Measurements from ENCODE around the gene ERC2. TPM values are rescaled to one million over a fixed set of nuclear protein-coding genes. Genes with fewer than 3 reads are reported as not detected.

The ERC2 gene
- total RNA-seq, 2 donors from 2014 or later, result 16.1 to 22.8 TPM

DNA sequence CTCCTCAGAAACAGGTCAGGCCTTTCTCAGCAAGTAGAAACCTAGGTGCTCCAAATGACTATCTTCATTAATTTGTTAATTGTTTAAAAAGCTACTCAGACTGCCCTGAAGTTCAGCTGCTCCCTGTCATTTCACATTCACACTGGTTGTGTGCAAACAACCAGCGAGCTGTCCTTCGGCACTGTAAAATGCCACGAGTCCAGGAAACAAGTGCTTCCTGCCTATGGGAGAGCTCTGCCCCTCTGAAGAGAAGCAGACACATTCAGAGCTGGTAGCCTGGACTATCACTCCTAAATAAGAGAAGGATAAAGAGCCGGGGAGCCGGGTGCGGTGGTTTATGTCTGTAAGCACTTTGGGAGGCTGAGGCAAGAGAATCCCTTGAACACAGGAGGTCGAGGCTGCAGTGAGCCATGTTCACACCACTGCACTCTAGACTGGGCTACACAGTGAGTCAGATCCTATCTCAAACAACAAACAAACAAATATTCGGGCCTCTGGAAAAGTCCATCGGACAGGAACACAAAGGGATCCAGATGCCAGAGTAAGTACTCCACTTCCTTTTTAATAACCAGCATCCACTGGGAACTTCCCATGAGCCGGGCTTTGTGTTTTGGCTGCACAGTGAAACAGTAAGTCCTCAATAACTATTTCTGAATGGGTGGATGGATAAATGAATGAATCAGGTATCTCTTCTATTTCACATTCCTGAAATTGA is 866.7 kb downstream of the ERC2 start:
- 81 to 94% methylated on average over 8 to 10 of the region's 10 CpGs for WGBS, 2 experiments (ENCODE audit: insufficient coverage in 1 of 2, insufficient read length in 1 of 2)
- Histone ChIP-seq H3K27ac (ENCODE audit: low read depth, low read length) (no peak overlapping the region), H3K4me3 (ENCODE audit: low read length) (no peak overlapping the region), H3K9me3 (ENCODE audit: control insufficient read depth, low read length) (no peaks in the 10 kb centered on the region), H3K36me3 (ENCODE audit: control insufficient read depth, insufficient read depth, low read length) (no peaks in the 10 kb centered on the region), H3K27me3 (ENCODE audit: control insufficient read depth, insufficient read depth, low read length, poor library complexity, severe bottlenecking) (no peaks in the 10 kb centered on the region), H3K4me1 (ENCODE audit: control insufficient read depth, insufficient read depth, low read length) (no peaks in the 10 kb centered on the region), H3K9ac (ENCODE audit: extremely low read depth, low read length, poor library complexity, severe bottlenecking) (no peak overlapping the region)
- Mint-ChIP-seq H3K4me1 (no peaks in the 10 kb centered on the region), H3K9me3 (no peaks in the 10 kb centered on the region), H3K27me3 (ENCODE audit: insufficient read depth) (peaks cover 7% of the 10 kb centered on the region), H3K4me3 (no peak overlapping the region), H3K27ac (peak overlapping the region; percentile 31), H3K36me3 (ENCODE audit: low read depth) (no peaks in the 10 kb centered on the region)
- TF ChIP-seq, protein P1, sequence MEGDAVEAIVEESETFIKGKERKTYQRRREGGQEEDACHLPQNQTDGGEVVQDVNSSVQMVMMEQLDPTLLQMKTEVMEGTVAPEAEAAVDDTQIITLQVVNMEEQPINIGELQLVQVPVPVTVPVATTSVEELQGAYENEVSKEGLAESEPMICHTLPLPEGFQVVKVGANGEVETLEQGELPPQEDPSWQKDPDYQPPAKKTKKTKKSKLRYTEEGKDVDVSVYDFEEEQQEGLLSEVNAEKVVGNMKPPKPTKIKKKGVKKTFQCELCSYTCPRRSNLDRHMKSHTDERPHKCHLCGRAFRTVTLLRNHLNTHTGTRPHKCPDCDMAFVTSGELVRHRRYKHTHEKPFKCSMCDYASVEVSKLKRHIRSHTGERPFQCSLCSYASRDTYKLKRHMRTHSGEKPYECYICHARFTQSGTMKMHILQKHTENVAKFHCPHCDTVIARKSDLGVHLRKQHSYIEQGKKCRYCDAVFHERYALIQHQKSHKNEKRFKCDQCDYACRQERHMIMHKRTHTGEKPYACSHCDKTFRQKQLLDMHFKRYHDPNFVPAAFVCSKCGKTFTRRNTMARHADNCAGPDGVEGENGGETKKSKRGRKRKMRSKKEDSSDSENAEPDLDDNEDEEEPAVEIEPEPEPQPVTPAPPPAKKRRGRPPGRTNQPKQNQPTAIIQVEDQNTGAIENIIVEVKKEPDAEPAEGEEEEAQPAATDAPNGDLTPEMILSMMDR (conservative IDR thresholded peaks at IDR 0.05), result no peak
- DNase-seq, result no peak

DNA sequence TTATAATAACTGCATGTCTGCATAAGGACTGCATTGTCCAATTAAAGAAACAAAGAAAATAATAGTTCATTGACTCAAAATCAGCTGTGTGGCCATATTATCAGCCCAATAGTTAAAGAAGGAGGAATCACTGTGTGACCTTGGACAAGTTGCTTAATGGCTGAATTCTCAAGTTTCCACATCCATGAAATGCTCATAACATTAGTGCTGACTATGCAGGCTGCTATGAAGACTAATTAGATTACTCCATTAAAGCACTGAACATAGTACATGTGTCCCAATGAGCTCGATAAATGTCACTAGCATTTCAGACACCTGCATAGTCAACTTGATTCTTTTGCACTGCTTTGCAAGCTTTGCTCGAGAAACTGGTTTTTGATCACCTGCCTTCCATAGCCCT is 870.0 kb downstream of the ERC2 start:
- TF ChIP-seq, protein P1 (conservative IDR thresholded peaks at IDR 0.05), result no peak

DNA sequence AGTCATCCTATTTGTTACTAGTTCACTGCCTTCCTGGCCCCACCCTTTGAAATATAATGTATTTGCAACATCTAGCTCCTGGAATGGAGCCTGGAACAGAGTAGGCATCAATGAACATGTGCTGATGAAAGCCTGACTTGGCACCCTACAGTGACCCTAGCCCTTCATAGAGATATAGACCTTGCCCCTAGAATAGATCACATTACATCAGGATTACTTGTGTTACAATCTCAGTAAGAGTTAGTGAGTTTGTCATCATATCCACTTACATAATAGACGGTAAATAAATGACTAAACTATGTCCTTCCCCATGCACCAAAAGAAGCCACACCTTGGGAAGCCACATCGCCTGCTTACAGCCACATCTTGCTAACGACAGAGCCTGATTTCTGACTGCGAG is 870.6 kb downstream of the ERC2 start:
- H3K27me3 ChIP-seq (ENCODE audit: control insufficient read depth, insufficient read depth, low read length, poor library complexity, severe bottlenecking), result peaks cover 19% of the 10 kb centered on the region
- no peak overlapping the region for H3K4me3 ChIP-seq (ENCODE audit: low read length)
- Mint-ChIP-seq H3K4me1 (no peaks in the 10 kb centered on the region), H3K4me3 (no peak overlapping the region), H3K27me3 (ENCODE audit: insufficient read depth) (peaks cover 34% of the 10 kb centered on the region), H3K27ac (no peak overlapping the region), H3K9me3 (no peaks in the 10 kb centered on the region), H3K36me3 (ENCODE audit: low read depth) (no peaks in the 10 kb centered on the region)
- DNase-seq, result no peak
- no peaks in the 10 kb centered on the region for H3K36me3 ChIP-seq (ENCODE audit: control insufficient read depth, insufficient read depth, low read length)
- TF ChIP-seq, protein P1 (conservative IDR thresholded peaks at IDR 0.05), result no peak
- no peaks in the 10 kb centered on the region for H3K9me3 ChIP-seq (ENCODE audit: control insufficient read depth, low read length)
- H3K9ac ChIP-seq (ENCODE audit: extremely low read depth, low read length, poor library complexity, severe bottlenecking), result no peak overlapping the region
- no peak overlapping the region for H3K27ac ChIP-seq (ENCODE audit: low read depth, low read length)
- H3K4me1 ChIP-seq (ENCODE audit: control insufficient read depth, insufficient read depth, low read length), result no peaks in the 10 kb centered on the region
- 93 to 96% methylated on average over 3 to 4 of the region's 4 CpGs for WGBS, 2 experiments (ENCODE audit: insufficient coverage in 1 of 2, insufficient read length in 1 of 2)

More for the DNA sequence above, 870.0 kb downstream of the ERC2 start:
- no peak overlapping the region for H3K4me3 ChIP-seq (ENCODE audit: low read length)
- H3K36me3 Mint-ChIP-seq (ENCODE audit: low read depth), result no peaks in the 10 kb centered on the region
- peaks cover 30% of the 10 kb centered on the region for H3K27me3 Mint-ChIP-seq (ENCODE audit: insufficient read depth)
- DNase-seq, result no peak
- no peak overlapping the region for H3K27ac Mint-ChIP-seq
- no peaks in the 10 kb centered on the region for H3K36me3 ChIP-seq (ENCODE audit: control insufficient read depth, insufficient read depth, low read length)
- no peaks in the 10 kb centered on the region for H3K4me1 ChIP-seq (ENCODE audit: control insufficient read depth, insufficient read depth, low read length)
- no peak overlapping the region for H3K4me3 Mint-ChIP-seq
- H3K9ac ChIP-seq (ENCODE audit: extremely low read depth, low read length, poor library complexity, severe bottlenecking), result no peak overlapping the region
- WGBS, 2 experiments (ENCODE audit: insufficient coverage in 1 of 2, insufficient read length in 1 of 2), result 86 to 94% methylated on average over 1 to 2 of the region's 2 CpGs
- H3K4me1 Mint-ChIP-seq, result no peaks in the 10 kb centered on the region
- H3K27me3 ChIP-seq (ENCODE audit: control insufficient read depth, insufficient read depth, low read length, poor library complexity, severe bottlenecking), result peaks cover 13% of the 10 kb centered on the region
- H3K9me3 ChIP-seq (ENCODE audit: control insufficient read depth, low read length), result no peaks in the 10 kb centered on the region
- H3K9me3 Mint-ChIP-seq, result no peaks in the 10 kb centered on the region
- H3K27ac ChIP-seq (ENCODE audit: low read depth, low read length), result no peak overlapping the region
